ENCODE results near the gene HPCAL4. TPM values are rescaled to one million over a fixed set of nuclear protein-coding genes. Genes with fewer than 3 reads are reported as not detected.
A peak's percentile ranks its signal among the peaks of the same experiment; 100 is the strongest.

Gene HPCAL4
- polyA plus RNA-seq, 3 donors from 2014 or later: 0.04 to 0.13 TPM; not detected in 1

DNA sequence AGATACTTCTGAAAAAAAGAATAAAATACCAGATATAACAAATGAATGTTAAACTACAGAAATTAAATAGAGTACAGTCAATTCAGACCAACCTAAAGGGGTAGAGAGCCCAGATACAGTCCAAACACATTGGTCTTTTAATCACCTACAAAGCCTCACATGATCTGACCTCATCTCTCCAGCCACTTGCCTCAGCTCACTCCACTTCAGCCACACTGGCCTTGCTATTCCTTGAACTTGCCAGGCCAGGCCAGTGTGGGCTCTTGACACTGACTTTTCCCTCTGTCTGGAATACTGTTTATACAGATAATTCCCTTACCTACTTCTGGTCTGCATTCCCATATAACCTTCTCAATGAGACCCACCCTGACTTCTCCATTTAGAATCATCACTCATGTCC is 30.4 kb upstream of the HPCAL4 start:
- H3K4me1 Mint-ChIP-seq: no peaks in the 10 kb centered on the region
- H3K4me3 Mint-ChIP-seq: no peak overlapping the region
- peaks cover 0 to 4% (median 0%) of the 10 kb centered on the region in 3 donors for H3K36me3 Mint-ChIP-seq
- no peak overlapping the region for H3K27ac Mint-ChIP-seq
- H3K27me3 Mint-ChIP-seq (ENCODE audit: low read depth in 3 of 3): peaks cover 6 to 10% (median 9%) of the 10 kb centered on the region in 3 donors
- no peak for DNase-seq
- H3K9me3 Mint-ChIP-seq: no peaks in the 10 kb centered on the region

DNA sequence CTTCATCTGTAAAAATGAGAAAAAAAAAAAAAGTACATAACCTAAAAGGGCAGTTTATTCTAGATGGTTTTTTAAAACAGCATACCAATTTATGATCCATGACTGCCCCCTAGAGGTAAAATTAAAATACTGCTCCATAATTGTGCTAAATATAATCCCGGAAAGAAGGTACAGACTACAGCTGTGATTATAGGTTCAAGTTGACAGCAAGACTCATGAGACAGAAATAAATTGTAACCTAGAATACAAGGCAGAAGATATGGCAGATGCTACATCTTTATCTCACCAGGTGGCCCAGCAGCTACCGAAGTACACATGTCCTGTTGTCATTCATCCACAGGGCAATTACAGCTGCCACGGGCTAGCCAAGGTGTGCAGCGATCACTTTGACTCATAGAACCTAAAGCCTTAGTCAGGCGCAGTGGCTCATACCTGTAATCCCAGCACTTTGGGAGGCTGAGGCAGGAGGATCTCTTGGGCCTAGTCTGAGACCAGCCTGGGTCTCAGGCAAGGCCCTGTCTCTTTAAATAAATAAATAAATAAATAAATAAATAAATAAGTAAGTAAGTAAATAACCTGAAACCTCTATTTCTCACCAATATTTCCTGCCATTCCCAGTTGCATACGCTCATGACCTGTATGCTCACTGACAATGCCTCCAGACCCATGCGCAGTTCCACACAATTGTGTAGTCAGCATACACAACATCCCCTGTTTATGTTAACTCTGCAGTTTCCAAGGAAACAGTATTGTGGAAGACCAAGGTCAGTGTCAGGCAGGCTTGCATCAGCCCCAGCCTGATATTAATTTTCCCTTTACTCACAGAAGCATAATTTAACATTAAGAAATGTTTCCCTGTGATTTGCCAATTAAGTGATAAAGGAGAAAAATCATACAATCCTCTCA is 29.1 kb upstream of the HPCAL4 start:
- Mint-ChIP-seq H3K4me1 (no peaks in the 10 kb centered on the region), H3K27ac (no peak overlapping the region), H3K4me3 (no peak overlapping the region), H3K9me3 (no peaks in the 10 kb centered on the region), H3K27me3 (ENCODE audit: low read depth in 3 of 3) (peaks cover 8 to 13% (median 8%) of the 10 kb centered on the region in 3 donors), H3K36me3 (peaks cover 0 to 4% (median 0%) of the 10 kb centered on the region in 3 donors)
- peak; percentile 57 to 68 (median 57) for DNase-seq

DNA sequence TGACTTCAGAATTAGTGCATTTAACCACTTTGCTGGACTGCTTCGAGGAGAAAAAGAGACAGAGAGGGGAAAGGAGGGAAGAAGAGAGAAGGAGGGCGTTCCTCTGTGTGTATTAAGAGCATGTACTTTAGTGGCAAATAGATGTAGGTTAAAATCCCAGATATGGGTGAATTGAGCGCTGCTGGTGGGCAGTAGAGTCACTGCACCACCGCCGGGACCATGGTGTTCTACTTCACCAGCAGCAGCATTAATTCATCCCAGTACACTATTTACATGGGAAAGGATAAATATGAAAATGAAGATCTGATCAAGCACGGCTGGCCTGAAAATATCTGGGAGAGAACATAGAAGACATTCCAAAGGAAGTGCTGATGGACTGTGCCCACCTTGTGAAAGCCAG is 26.6 kb upstream of the HPCAL4 start:
- no peak overlapping the region for H3K4me3 Mint-ChIP-seq
- DNase-seq: no peak
- H3K36me3 Mint-ChIP-seq: no peaks in the 10 kb centered on the region
- no peaks in the 10 kb centered on the region for H3K4me1 Mint-ChIP-seq
- H3K27me3 Mint-ChIP-seq (ENCODE audit: low read depth in 3 of 3): peaks cover 5 to 7% (median 6%) of the 10 kb centered on the region in 3 donors
- H3K9me3 Mint-ChIP-seq: no peaks in the 10 kb centered on the region
- no peak overlapping the region for H3K27ac Mint-ChIP-seq

DNA sequence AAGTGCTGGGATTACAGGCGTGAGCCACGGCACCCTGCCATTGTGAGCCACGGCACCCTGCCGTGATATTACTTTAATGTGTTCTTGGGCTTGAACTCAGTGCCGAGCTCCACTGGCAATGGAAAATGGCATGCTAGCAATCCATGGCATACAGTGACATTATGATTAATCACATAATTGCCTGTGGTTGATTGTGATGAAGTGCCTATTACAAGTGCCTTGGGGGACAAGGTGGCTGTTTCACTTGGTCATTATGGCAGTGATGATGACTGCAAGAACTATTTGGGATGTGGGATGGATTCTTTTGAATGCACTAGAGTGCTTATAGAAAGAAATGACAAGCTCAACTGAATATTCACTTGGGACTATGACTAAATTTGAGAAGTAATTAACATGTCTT is 22.3 kb upstream of the HPCAL4 start:
- Mint-ChIP-seq H3K27me3 (ENCODE audit: low read depth in 3 of 3) (peaks cover 7 to 8% (median 7%) of the 10 kb centered on the region in 3 donors), H3K27ac (no peak overlapping the region), H3K36me3 (no peaks in the 10 kb centered on the region), H3K9me3 (no peaks in the 10 kb centered on the region), H3K4me1 (no peaks in the 10 kb centered on the region), H3K4me3 (no peak overlapping the region)
- DNase-seq: no peak

DNA sequence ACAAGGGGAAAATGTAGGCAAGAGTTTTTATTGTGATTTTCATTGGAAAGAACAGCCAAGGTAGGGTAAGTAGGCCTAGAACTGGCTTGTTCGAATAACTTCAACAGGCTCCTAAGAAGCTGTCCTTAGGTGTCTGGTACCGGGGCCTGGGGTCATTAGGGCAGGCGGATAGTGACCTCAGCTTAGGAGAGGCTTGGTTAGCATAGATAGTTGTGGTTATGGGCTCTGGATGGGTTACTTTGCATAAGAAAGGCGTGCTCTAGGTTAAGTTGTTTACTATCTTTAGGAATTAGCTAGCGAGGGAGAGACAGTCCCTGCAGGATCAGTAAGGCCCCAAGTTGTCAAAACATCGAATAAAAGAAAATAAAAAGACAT is 20.7 kb upstream of the HPCAL4 start:
- H3K4me1 Mint-ChIP-seq: no peaks in the 10 kb centered on the region
- peaks cover 4 to 7% (median 7%) of the 10 kb centered on the region in 3 donors for H3K27me3 Mint-ChIP-seq (ENCODE audit: low read depth in 3 of 3)
- H3K36me3 Mint-ChIP-seq: no peaks in the 10 kb centered on the region
- no peak overlapping the region for H3K4me3 Mint-ChIP-seq
- no peak overlapping the region for H3K27ac Mint-ChIP-seq
- no peak for DNase-seq
- no peaks in the 10 kb centered on the region for H3K9me3 Mint-ChIP-seq

DNA sequence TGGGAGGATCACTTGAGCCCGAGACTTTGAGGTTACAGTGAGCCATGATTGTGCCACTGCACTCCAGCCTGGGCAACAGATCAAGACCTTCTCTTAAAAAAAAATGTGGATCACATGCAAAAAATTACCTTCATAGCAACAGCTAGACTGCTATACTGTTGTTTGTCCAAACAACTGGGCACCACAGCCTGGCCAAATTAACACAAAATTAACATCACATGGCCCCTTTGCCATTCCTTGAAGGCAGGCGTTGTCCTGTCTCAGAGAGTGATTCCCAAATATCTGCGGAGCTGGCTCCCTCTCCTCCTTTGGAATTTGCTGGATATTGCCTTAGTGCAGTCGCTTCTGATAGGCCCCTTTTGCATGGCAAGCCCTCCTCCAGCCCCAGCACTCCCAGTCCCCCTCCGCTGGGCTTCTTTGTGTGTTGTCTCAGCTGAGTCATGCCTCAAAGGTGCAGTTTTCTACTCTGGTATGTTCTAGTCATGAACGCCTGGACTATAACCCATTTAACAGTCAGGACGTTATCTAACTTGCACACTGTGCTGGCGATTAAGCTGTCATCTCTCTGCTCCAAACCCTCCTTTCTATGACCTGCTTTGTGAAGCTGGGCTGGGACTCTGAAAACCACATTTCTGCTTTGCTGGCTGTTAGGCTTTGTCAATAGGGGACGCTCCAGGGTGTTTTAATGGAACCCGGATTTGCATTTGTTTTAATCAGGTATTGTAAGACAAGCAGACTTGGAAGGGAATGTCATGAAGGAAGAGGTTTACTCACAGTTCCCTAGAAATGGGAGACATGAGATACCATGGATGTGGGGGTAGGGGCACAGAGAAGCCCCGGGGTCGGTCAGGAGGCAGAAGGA is 20.1 kb upstream of the HPCAL4 start:
- Mint-ChIP-seq H3K9me3 (no peaks in the 10 kb centered on the region), H3K4me1 (no peaks in the 10 kb centered on the region), H3K27ac (no peak overlapping the region), H3K4me3 (no peak overlapping the region), H3K36me3 (no peaks in the 10 kb centered on the region), H3K27me3 (ENCODE audit: low read depth in 3 of 3) (peaks cover 3 to 7% (median 5%) of the 10 kb centered on the region in 3 donors)
- DNase-seq: no peak

DNA sequence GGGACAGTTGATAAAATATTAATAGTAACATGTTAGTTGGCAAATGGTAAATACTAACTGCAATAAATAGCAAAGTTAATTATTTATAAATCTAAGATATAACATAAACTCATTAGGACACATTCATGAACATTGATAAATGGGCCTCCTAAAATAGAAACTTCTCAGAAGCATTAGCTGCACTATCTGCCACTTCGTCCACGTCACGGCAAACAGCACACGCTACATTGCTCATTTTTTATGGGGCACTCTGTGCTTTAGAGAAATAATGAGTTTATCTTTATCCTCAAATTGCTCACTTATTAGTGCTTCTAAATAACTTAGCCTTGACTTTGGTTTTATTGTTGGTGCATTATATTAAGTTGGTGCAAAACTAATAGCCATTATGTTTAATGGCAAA is 16.3 kb upstream of the HPCAL4 start:
- no peak overlapping the region for H3K27ac Mint-ChIP-seq
- no peaks in the 10 kb centered on the region for H3K9me3 Mint-ChIP-seq
- no peaks in the 10 kb centered on the region for H3K4me1 Mint-ChIP-seq
- no peak overlapping the region for H3K4me3 Mint-ChIP-seq
- no peaks in the 10 kb centered on the region for H3K36me3 Mint-ChIP-seq
- no peak for DNase-seq
- H3K27me3 Mint-ChIP-seq (ENCODE audit: low read depth in 3 of 3): peaks cover 1 to 8% (median 7%) of the 10 kb centered on the region in 3 donors

DNA sequence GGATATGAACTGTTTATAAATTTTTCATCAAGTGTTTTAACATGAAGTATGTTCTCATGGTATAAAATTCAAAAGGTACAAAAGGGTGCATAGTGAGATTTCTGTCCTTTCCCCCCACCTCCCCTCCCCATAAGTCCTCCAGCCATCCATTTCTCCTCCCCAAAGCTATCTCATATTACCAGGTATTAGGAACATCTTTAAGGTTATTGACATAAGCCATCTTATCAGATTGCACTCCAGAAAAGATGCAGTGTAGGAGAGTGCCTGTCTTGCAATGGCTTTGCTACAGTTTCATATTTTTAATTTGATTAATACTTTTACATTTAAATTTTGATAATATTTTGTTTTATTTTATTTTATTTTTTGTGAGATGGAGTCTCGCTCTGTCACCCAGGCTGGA is 13.5 kb upstream of the HPCAL4 start:
- H3K27ac Mint-ChIP-seq: no peak overlapping the region
- no peak for DNase-seq
- H3K36me3 Mint-ChIP-seq: no peaks in the 10 kb centered on the region
- H3K4me1 Mint-ChIP-seq: no peaks in the 10 kb centered on the region
- H3K27me3 Mint-ChIP-seq (ENCODE audit: low read depth in 3 of 3): peaks cover 4 to 13% (median 7%) of the 10 kb centered on the region in 3 donors
- no peaks in the 10 kb centered on the region for H3K9me3 Mint-ChIP-seq
- H3K4me3 Mint-ChIP-seq: no peak overlapping the region

DNA sequence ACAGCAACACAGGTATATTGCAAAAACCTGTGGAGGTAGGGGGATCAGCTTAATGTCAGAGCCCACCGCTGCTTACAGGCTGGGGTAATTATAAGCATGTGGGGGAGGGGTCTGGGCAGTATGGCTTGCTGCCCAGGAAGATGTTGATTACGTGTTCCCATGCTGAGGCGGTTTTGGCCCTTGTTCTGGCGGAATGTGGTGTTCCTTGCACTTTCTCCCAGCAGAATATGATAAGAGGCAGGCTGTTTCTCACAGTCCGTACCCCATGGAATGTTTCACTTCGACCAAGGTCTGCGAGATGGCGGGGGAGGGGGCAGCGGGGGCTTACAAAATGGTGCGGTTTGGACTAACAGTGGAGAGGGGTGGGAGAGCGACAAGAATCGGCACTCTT is 9.8 kb upstream of the HPCAL4 start:
- Mint-ChIP-seq H3K9me3 (no peaks in the 10 kb centered on the region), H3K36me3 (no peaks in the 10 kb centered on the region), H3K27me3 (ENCODE audit: low read depth in 3 of 3) (peaks cover 4 to 12% (median 10%) of the 10 kb centered on the region in 3 donors), H3K27ac (no peak overlapping the region), H3K4me1 (no peaks in the 10 kb centered on the region), H3K4me3 (no peak overlapping the region)
- no peak for DNase-seq

DNA sequence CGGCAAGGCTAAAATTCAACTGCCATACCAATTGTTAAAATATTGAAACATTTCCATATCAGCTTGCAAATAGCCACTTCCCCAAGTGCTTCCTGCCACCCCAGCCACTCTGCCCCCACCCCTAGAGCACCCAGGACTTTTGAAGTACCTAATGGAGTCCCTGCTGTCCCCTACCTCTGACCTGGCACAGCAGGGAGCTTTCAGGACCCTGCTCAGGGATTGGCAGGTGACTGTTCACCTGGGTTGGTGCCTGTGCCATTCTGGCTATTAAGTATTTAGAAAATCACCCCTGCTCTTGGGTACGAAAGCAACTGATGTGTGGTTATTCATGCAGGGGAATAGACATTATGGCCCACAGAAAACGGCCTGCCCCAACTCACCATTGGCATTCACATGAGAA is 9.1 kb upstream of the HPCAL4 start:
- no peak overlapping the region for H3K27ac Mint-ChIP-seq
- H3K27me3 Mint-ChIP-seq (ENCODE audit: low read depth in 3 of 3): peaks cover 9 to 13% (median 9%) of the 10 kb centered on the region in 3 donors
- no peaks in the 10 kb centered on the region for H3K9me3 Mint-ChIP-seq
- H3K4me3 Mint-ChIP-seq: no peak overlapping the region
- H3K36me3 Mint-ChIP-seq: no peaks in the 10 kb centered on the region
- no peak for DNase-seq
- H3K4me1 Mint-ChIP-seq: no peaks in the 10 kb centered on the region

DNA sequence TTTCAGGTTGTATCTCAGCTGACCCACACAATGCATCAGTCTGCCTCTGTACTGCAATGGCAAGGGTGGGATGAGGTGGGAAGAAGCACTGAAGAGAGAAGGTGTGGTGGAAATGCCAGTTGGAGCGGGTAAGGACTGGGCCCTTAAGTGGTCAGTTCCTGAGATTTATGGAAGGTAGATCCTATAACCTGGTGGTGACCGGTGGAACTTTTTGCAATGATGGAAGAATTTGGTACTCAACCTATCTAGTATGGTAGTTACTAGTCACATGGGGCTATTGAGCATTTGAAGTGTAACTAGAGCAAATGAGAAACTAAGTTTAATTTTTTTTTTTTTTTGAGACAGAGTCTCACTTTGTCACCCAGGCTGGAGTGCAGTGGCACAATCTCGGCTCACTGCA is 8.2 kb upstream of the HPCAL4 start:
- H3K27me3 Mint-ChIP-seq (ENCODE audit: low read depth in 3 of 3): peaks cover 9 to 14% (median 9%) of the 10 kb centered on the region in 3 donors
- no peaks in the 10 kb centered on the region for H3K4me1 Mint-ChIP-seq
- H3K27ac Mint-ChIP-seq: no peak overlapping the region
- DNase-seq: no peak
- peaks cover 0 to 1% (median 0%) of the 10 kb centered on the region in 6 donors for H3K9me3 Mint-ChIP-seq
- H3K4me3 Mint-ChIP-seq: no peak overlapping the region
- H3K36me3 Mint-ChIP-seq: no peaks in the 10 kb centered on the region

DNA sequence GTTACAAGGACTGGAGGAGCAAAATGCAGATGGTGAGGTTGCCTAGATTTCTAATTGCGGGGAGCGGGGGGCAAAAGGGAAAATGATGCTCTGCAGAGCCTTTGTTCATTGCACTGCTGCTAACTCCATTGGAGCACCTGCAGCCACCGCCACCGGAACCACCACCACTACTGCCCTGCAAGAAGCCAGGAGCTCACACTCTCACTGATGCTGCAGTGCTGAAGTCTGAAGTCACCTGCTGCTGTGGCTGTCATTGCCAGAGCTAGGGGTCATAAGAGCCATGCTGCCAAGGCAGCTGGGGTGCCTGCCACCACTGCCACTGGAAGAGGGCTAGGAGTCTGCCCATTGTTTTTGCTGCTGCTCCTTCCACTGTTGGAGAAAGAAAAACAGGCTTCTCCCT is 7.3 kb upstream of the HPCAL4 start:
- Mint-ChIP-seq H3K27ac (no peak overlapping the region), H3K36me3 (no peaks in the 10 kb centered on the region), H3K27me3 (ENCODE audit: low read depth in 3 of 3) (peaks cover 9 to 14% (median 9%) of the 10 kb centered on the region in 3 donors), H3K4me3 (no peak overlapping the region), H3K4me1 (no peaks in the 10 kb centered on the region), H3K9me3 (peaks cover 0 to 1% (median 0%) of the 10 kb centered on the region in 6 donors)
- no peak for DNase-seq

DNA sequence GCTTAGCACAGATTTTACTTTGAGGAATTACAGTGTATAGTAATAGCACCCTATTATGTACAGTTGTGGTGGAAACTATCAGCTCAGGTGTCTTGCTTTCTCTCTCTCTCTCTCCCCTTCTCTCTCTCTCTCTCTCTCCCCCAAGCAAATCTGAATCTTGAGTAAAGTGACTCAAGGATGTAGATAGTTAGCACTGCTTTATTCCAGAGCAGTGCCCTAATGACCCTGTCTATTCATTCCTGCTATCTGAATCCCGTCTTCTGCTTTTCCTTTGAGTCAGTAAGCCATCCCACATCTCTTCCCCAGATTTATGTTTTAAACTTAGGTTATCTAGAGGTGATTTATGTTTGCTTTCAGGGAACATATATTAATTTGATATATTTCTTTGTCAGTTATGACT is 5.2 kb upstream of the HPCAL4 start:
- H3K9me3 Mint-ChIP-seq: peaks cover 0 to 3% (median 0%) of the 10 kb centered on the region in 6 donors
- no peak overlapping the region for H3K4me3 Mint-ChIP-seq
- no peaks in the 10 kb centered on the region for H3K36me3 Mint-ChIP-seq
- H3K4me1 Mint-ChIP-seq: peaks cover 5% of the 10 kb centered on the region in 2 donors
- H3K27me3 Mint-ChIP-seq (ENCODE audit: low read depth in 3 of 3): peaks cover 0 to 15% (median 10%) of the 10 kb centered on the region in 3 donors
- no peak overlapping the region for H3K27ac Mint-ChIP-seq
- DNase-seq: no peak

DNA sequence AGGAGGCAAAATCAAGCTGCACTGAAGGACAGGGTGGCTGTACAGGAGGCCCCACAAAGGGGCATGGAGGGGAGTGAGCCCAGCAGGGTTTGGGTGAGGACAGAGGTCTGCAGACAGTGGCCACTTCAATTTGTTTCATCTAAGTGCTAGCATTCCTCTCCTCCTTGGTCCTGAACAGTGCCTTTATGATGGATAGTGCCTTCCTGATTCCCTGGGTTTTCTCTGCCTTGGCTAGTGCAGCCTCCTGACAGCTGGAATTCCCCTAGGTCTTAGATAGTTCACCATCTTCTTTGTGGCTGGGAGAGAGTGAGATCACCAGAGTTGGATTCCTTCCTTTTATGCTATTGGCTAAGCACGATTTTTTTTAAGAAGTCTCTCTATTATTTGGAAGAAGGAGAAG is 3.8 kb upstream of the HPCAL4 start:
- H3K27me3 Mint-ChIP-seq (ENCODE audit: low read depth in 3 of 3): peaks cover 7 to 21% (median 9%) of the 10 kb centered on the region in 3 donors
- H3K9me3 Mint-ChIP-seq: peaks cover 0 to 3% (median 0%) of the 10 kb centered on the region in 6 donors
- no peaks in the 10 kb centered on the region for H3K36me3 Mint-ChIP-seq
- H3K4me1 Mint-ChIP-seq: peaks cover 5 to 13% of the 10 kb centered on the region in 2 donors
- H3K27ac Mint-ChIP-seq: no peak overlapping the region
- DNase-seq: no peak
- H3K4me3 Mint-ChIP-seq: no peak overlapping the region
